ENCODE results near the gene TNPO2. TPM values are rescaled to one million over a fixed set of nuclear protein-coding genes. Genes with fewer than 3 reads are reported as not detected.
A peak's percentile ranks its signal among the peaks of the same experiment; 100 is the strongest.

TNPO2 gene
- total RNA-seq, 1 experiment from 2014 or later = 105 TPM

GRCh38 chr19:12696366-12697335 lies 27.1 kb downstream of the TNPO2 start, which contains the start of gene FBXW9 (continued):
- TF ChIP-seq TP53 (CRISPR knock-in tag; IDR thresholded peaks at IDR 0.05) (peak; percentile 50; the same call in 1 of the 2 replicates), ZNF232 (CRISPR knock-in tag; IDR thresholded peaks at IDR 0.05) (no peak), ATF3 (CRISPR knock-in tag; conservative IDR thresholded peaks at IDR 0.05) (no peak), EMX1 (CRISPR knock-in tag; IDR thresholded peaks at IDR 0.05) (peak; percentile 82; the same call in 1 of the 2 replicates), CTCF (IDR thresholded peaks at IDR 0.05) (no peak), ZNF138 (CRISPR knock-in tag; conservative IDR thresholded peaks at IDR 0.05) (no peak), CDX4 (CRISPR knock-in tag; IDR thresholded peaks at IDR 0.05; ENCODE audit: borderline replicate concordance) (no peak), NR2C2 (CRISPR knock-in tag; IDR thresholded peaks at IDR 0.05) (no peak), FOXK1 (CRISPR knock-in tag; IDR thresholded peaks at IDR 0.05) (peak; percentile 91), FOXJ3 (CRISPR knock-in tag; IDR thresholded peaks at IDR 0.05; ENCODE audit: borderline replicate concordance) (no peak)
- TF ChIP-seq, protein P1, sequence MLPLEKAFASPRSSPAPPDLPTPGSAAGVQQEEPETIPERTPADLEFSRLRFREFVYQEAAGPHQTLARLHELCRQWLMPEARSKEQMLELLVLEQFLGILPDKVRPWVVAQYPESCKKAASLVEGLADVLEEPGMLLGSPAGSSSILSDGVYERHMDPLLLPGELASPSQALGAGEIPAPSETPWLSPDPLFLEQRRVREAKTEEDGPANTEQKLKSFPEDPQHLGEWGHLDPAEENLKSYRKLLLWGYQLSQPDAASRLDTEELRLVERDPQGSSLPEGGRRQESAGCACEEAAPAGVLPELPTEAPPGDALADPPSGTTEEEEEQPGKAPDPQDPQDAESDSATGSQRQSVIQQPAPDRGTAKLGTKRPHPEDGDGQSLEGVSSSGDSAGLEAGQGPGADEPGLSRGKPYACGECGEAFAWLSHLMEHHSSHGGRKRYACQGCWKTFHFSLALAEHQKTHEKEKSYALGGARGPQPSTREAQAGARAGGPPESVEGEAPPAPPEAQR (CRISPR knock-in tag; IDR thresholded peaks at IDR 0.05) = no peak
- TF ChIP-seq, protein P2, sequence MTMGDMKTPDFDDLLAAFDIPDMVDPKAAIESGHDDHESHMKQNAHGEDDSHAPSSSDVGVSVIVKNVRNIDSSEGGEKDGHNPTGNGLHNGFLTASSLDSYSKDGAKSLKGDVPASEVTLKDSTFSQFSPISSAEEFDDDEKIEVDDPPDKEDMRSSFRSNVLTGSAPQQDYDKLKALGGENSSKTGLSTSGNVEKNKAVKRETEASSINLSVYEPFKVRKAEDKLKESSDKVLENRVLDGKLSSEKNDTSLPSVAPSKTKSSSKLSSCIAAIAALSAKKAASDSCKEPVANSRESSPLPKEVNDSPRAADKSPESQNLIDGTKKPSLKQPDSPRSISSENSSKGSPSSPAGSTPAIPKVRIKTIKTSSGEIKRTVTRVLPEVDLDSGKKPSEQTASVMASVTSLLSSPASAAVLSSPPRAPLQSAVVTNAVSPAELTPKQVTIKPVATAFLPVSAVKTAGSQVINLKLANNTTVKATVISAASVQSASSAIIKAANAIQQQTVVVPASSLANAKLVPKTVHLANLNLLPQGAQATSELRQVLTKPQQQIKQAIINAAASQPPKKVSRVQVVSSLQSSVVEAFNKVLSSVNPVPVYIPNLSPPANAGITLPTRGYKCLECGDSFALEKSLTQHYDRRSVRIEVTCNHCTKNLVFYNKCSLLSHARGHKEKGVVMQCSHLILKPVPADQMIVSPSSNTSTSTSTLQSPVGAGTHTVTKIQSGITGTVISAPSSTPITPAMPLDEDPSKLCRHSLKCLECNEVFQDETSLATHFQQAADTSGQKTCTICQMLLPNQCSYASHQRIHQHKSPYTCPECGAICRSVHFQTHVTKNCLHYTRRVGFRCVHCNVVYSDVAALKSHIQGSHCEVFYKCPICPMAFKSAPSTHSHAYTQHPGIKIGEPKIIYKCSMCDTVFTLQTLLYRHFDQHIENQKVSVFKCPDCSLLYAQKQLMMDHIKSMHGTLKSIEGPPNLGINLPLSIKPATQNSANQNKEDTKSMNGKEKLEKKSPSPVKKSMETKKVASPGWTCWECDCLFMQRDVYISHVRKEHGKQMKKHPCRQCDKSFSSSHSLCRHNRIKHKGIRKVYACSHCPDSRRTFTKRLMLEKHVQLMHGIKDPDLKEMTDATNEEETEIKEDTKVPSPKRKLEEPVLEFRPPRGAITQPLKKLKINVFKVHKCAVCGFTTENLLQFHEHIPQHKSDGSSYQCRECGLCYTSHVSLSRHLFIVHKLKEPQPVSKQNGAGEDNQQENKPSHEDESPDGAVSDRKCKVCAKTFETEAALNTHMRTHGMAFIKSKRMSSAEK (CRISPR knock-in tag; IDR thresholded peaks at IDR 0.05; ENCODE audit: borderline replicate concordance) = peak; percentile 79; the same call in 1 of the 2 replicates
- TF ChIP-seq, protein P3, sequence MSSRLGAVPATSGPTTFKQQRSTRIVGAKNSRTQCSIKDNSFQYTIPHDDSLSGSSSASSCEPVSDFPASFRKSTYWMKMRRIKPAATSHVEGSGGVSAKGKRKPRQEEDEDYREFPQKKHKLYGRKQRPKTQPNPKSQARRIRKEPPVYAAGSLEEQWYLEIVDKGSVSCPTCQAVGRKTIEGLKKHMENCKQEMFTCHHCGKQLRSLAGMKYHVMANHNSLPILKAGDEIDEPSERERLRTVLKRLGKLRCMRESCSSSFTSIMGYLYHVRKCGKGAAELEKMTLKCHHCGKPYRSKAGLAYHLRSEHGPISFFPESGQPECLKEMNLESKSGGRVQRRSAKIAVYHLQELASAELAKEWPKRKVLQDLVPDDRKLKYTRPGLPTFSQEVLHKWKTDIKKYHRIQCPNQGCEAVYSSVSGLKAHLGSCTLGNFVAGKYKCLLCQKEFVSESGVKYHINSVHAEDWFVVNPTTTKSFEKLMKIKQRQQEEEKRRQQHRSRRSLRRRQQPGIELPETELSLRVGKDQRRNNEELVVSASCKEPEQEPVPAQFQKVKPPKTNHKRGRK (CRISPR knock-in tag; IDR thresholded peaks at IDR 0.05; ENCODE audit: borderline replicate concordance) = no peak
- TF ChIP-seq, protein P4, sequence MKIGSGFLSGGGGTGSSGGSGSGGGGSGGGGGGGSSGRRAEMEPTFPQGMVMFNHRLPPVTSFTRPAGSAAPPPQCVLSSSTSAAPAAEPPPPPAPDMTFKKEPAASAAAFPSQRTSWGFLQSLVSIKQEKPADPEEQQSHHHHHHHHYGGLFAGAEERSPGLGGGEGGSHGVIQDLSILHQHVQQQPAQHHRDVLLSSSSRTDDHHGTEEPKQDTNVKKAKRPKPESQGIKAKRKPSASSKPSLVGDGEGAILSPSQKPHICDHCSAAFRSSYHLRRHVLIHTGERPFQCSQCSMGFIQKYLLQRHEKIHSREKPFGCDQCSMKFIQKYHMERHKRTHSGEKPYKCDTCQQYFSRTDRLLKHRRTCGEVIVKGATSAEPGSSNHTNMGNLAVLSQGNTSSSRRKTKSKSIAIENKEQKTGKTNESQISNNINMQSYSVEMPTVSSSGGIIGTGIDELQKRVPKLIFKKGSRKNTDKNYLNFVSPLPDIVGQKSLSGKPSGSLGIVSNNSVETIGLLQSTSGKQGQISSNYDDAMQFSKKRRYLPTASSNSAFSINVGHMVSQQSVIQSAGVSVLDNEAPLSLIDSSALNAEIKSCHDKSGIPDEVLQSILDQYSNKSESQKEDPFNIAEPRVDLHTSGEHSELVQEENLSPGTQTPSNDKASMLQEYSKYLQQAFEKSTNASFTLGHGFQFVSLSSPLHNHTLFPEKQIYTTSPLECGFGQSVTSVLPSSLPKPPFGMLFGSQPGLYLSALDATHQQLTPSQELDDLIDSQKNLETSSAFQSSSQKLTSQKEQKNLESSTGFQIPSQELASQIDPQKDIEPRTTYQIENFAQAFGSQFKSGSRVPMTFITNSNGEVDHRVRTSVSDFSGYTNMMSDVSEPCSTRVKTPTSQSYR (CRISPR knock-in tag; IDR thresholded peaks at IDR 0.05) = no peak

Data from WTC11 (cell line).